ENCODE data around the gene CSRP3. TPM values are rescaled to one million over a fixed set of nuclear protein-coding genes. Genes with fewer than 3 reads are reported as not detected.

CSRP3 gene
- polyA plus RNA-seq, 1 donor = 0.67 TPM

DNA sequence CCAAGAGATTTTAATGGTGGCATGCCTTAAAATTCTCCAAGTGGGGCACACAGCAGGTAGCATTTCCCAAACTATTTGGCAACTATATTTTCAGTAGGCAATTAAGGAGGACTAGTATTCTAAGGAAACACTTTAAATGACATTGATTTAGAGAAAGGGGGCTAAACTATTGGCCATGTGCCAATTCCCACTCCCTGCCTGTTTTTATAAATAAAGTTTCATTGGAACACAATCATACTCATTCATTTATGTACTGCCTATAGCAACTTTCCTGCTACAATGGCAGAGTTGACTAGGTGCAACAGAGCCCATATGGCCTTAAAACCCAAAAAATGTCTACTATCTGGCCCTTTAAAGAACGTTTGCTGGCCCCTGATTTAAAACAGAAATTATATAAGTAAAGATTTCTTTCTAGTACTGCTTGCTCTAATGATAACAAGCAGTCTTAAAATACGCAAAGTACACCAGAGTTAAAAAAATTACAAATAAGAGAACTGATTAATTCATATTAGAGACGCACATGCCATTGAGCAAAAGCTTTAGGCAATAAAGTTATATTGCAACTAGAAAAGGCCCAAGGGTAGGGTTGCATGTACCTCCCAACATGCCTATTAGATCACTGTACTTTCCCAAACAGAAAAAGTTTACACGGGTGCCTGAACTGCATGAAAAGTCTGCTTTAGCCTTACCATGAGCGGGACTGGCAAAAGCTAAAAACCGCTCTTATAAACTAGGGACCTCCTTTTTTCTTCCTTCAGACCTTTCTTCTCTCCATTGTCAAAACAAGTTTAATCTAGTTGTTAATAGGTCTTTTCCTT is 24.8 kb upstream of the CSRP3 start:
- Histone ChIP-seq H3K27ac (ENCODE audit: low read length) (no peak overlapping the region), H3K9me3 (ENCODE audit: control insufficient read depth, low read depth, low read length) (peaks cover 4% of the 10 kb centered on the region), H3K4me1 (ENCODE audit: control insufficient read depth, insufficient read depth, low read length) (peaks cover 22% of the 10 kb centered on the region), H3K4me3 (ENCODE audit: low read length) (no peak overlapping the region), H3K27me3 (ENCODE audit: control insufficient read depth, insufficient read depth, low read length) (no peaks in the 10 kb centered on the region), H3K36me3 (ENCODE audit: control insufficient read depth, insufficient read depth, low read length) (peaks cover 28% of the 10 kb centered on the region)
- peak in 1 of 2 donors; percentile 11 for DNase-seq
- 80% methylated on average over 1 of the region's 6 CpGs for WGBS (ENCODE audit: insufficient coverage, low lambda C conversion rate)

DNA sequence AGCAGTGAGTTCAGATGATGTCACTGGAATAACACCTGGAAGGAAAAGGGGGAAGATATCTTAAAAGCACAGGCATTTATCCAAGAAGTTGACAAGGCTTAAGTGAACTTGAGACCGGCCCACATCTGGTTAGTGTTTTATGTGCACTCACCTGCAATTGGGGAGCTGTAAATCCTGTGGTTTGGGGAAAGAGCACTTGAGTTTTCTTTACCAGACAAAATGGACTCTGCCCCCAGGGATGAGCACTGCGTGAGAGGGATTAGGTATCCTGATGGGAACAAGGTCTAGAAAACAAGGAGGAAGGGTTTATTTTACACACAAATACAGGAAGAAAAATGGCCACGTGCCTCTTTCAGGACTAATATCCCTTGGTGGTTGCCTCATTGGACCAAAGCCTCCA is 23.8 kb upstream of the CSRP3 start:
- Histone ChIP-seq H3K4me1 (ENCODE audit: control insufficient read depth, insufficient read depth, low read length) (peaks cover 26% of the 10 kb centered on the region), H3K27me3 (ENCODE audit: control insufficient read depth, insufficient read depth, low read length) (no peaks in the 10 kb centered on the region), H3K36me3 (ENCODE audit: control insufficient read depth, insufficient read depth, low read length) (peaks cover 25% of the 10 kb centered on the region), H3K27ac (ENCODE audit: low read length) (no peak overlapping the region), H3K4me3 (ENCODE audit: low read length) (no peak overlapping the region), H3K9me3 (ENCODE audit: control insufficient read depth, low read depth, low read length) (peaks cover 4% of the 10 kb centered on the region)
- DNase-seq = peak in 1 of 2 donors; percentile 58
- WGBS (ENCODE audit: insufficient coverage, low lambda C conversion rate) = 20% methylated on average over 1 of the region's 3 CpGs

DNA sequence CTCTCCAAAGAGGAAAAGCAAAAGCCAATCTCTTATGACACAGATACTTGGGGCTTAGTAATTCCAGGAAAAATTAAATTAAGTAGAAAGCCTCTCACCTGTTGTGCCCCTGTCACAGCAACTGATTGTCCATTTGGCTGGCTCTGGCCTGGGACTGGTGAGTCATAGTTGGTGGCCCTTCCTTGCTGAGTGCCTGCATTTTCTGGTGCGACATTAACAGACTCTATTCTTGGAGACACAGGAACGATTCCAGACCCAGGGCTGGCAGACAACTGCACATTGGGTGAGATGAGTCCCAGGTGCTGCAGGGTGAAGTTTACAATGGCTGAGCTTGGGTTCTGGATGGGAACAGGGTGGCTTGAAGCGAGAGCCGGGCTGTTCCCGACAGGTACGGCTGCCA is 23.3 kb upstream of the CSRP3 start:
- Histone ChIP-seq H3K27ac (ENCODE audit: low read length) (no peak overlapping the region), H3K27me3 (ENCODE audit: control insufficient read depth, insufficient read depth, low read length) (no peaks in the 10 kb centered on the region), H3K9me3 (ENCODE audit: control insufficient read depth, low read depth, low read length) (peaks cover 4% of the 10 kb centered on the region), H3K36me3 (ENCODE audit: control insufficient read depth, insufficient read depth, low read length) (peaks cover 25% of the 10 kb centered on the region), H3K4me3 (ENCODE audit: low read length) (no peak overlapping the region), H3K4me1 (ENCODE audit: control insufficient read depth, insufficient read depth, low read length) (peaks cover 26% of the 10 kb centered on the region)
- DNase-seq = no peak
- WGBS (ENCODE audit: insufficient coverage, low lambda C conversion rate) = no CpG with 5 or more reads among the region's 6 CpGs

DNA sequence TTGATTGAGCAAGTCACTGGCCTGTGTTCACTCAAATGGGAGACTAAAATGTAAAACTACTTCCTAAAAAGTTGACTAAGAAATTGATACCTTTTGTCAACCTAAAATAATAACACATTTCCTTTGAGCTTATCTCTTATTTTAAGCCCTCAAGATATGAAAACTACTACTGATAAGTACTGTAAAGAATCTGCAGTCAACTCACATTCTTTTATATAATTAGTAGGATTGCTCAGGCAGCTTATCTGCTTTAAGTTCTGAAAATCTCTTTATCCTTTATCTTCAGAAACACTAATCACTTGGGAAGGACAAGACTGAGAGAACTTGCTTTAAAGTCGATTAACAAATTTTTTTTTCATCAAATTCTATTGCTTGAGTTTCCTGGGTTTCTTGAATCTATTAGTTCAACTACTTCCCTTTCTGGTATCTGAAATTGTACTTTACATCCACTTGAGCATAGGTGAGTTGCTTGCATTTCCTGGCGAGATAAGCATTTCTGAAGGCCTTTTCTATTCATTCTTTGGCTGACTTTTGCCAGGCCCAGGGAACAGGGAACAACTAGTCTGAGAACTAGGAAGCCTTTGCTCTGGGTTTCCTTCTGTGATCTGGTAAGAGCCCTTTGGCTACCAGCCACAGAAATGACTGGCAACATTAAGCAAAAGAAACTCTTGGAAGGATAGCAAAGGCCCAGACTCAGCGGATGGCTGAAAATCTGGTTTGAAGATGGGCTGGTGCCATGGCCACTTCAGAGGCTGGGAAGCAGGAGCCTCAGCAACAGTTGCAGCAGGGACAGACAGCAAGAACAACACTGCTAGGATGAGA is 19.3 kb upstream of the CSRP3 start:
- peak overlapping the region; percentile 58 for H3K27ac ChIP-seq (ENCODE audit: low read length)
- WGBS (ENCODE audit: insufficient coverage, low lambda C conversion rate) = 33% methylated on average over 1 of the region's 3 CpGs
- H3K9me3 ChIP-seq (ENCODE audit: control insufficient read depth, low read depth, low read length) = peaks cover 7% of the 10 kb centered on the region
- H3K4me1 ChIP-seq (ENCODE audit: control insufficient read depth, insufficient read depth, low read length) = peaks cover 28% of the 10 kb centered on the region
- DNase-seq = peak in 1 of 2 donors; percentile 62
- no peaks in the 10 kb centered on the region for H3K27me3 ChIP-seq (ENCODE audit: control insufficient read depth, insufficient read depth, low read length)
- H3K4me3 ChIP-seq (ENCODE audit: low read length) = no peak overlapping the region
- peaks cover 15% of the 10 kb centered on the region for H3K36me3 ChIP-seq (ENCODE audit: control insufficient read depth, insufficient read depth, low read length)

DNA sequence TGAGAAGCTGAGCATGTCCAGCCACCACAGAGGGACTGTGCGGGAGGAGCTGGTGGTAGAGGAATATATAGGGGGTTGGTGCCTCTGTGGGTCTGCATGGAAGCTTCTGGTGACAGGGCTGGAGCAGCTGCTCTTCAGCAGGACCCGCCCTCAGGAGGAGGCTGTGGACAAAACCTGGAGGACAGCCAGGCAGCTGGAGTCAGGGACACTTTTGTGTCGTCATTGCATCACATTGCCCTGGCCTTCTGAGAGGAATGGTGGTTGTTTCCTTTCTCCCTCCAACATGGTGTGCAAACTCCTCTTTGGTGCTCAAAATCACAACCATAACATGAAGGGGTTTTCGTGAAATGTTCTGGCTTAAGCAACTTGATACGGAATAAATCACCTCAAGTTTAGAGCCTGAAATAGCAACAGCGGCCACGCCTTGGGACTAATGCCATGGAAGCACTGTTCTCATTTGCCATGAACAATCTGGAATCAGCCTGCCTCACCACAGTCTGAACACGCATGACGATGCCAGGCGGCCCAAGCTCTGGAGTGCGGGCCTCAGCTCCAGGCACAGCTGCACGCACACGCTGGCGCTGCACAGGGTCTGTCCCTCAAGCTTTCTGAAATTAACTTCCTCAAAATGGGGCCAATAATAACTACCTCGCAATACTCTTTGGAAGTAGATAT is 17.1 kb upstream of the CSRP3 start:
- WGBS (ENCODE audit: insufficient coverage, low lambda C conversion rate) = no CpG with 5 or more reads among the region's 15 CpGs
- no peak overlapping the region for H3K4me3 ChIP-seq (ENCODE audit: low read length)
- H3K27me3 ChIP-seq (ENCODE audit: control insufficient read depth, insufficient read depth, low read length) = no peaks in the 10 kb centered on the region
- DNase-seq = peak in 1 of 2 donors; percentile 58
- H3K9me3 ChIP-seq (ENCODE audit: control insufficient read depth, low read depth, low read length) = peaks cover 7% of the 10 kb centered on the region
- H3K4me1 ChIP-seq (ENCODE audit: control insufficient read depth, insufficient read depth, low read length) = peaks cover 23% of the 10 kb centered on the region
- H3K36me3 ChIP-seq (ENCODE audit: control insufficient read depth, insufficient read depth, low read length) = peaks cover 4% of the 10 kb centered on the region
- H3K27ac ChIP-seq (ENCODE audit: low read length) = no peak overlapping the region

DNA sequence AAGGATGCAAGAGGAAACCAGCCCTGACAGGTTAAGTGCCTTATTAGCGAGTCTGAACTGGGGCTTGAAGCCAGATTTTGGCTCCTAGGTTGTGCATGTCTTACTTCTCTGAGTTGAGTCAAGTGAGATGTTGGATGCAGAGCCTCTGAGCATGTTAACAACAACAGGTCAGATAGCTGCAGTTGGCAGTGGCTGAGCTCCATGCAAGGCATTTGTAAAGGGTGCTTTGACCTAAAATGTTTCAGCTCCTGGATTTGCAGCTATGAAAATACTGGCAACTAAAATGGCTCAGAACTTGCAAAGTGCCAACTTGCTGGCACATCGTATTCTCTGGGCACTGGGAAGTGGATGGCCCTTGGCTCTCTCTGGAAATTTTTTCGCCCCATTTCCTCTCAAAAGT is 16.4 kb upstream of the CSRP3 start:
- H3K9me3 ChIP-seq (ENCODE audit: control insufficient read depth, low read depth, low read length) = peaks cover 7% of the 10 kb centered on the region
- WGBS (ENCODE audit: insufficient coverage, low lambda C conversion rate) = no CpG with 5 or more reads among the region's 3 CpGs
- no peaks in the 10 kb centered on the region for H3K36me3 ChIP-seq (ENCODE audit: control insufficient read depth, insufficient read depth, low read length)
- no peaks in the 10 kb centered on the region for H3K27me3 ChIP-seq (ENCODE audit: control insufficient read depth, insufficient read depth, low read length)
- peaks cover 23% of the 10 kb centered on the region for H3K4me1 ChIP-seq (ENCODE audit: control insufficient read depth, insufficient read depth, low read length)
- no peak overlapping the region for H3K4me3 ChIP-seq (ENCODE audit: low read length)
- DNase-seq = peak in 1 of 2 donors; percentile 5
- H3K27ac ChIP-seq (ENCODE audit: low read length) = no peak overlapping the region

DNA sequence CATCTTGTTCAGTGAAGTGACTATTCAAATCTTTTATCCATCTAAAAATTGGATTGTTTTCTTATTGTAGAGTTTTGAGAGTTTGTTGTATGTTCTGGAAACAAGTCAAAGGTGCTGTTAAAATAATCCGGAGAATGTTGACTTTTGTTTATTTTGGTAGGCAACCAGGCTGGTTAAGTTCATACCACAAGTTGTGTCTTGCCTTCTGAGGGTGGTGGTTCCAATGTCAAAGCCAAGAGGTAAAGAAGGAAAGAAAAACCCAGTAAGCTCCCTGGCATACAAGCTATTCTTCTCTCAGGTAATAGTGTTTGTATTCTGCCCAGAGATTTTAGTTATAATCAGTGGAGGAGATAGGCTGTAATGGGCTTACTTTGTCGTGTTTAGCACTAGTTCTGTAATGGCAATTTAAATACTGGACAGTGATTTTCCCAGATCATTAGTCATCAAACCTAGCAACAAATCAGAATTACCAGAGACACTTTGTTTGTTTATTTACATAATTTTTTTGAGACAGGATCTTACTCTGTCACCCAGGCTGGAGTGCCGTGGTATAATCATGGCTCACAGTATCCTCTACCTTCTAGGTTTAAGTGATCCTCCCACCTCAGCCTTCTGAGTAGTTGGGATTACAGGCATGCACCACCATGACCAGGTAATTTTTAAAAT is 15.1 kb upstream of the CSRP3 start:
- H3K36me3 ChIP-seq (ENCODE audit: control insufficient read depth, insufficient read depth, low read length) = no peaks in the 10 kb centered on the region
- peaks cover 3% of the 10 kb centered on the region for H3K9me3 ChIP-seq (ENCODE audit: control insufficient read depth, low read depth, low read length)
- WGBS (ENCODE audit: insufficient coverage, low lambda C conversion rate) = no CpG with 5 or more reads among the region's 3 CpGs
- H3K27ac ChIP-seq (ENCODE audit: low read length) = no peak overlapping the region
- H3K4me1 ChIP-seq (ENCODE audit: control insufficient read depth, insufficient read depth, low read length) = peaks cover 14% of the 10 kb centered on the region
- no peak overlapping the region for H3K4me3 ChIP-seq (ENCODE audit: low read length)
- DNase-seq = no peak
- no peaks in the 10 kb centered on the region for H3K27me3 ChIP-seq (ENCODE audit: control insufficient read depth, insufficient read depth, low read length)

DNA sequence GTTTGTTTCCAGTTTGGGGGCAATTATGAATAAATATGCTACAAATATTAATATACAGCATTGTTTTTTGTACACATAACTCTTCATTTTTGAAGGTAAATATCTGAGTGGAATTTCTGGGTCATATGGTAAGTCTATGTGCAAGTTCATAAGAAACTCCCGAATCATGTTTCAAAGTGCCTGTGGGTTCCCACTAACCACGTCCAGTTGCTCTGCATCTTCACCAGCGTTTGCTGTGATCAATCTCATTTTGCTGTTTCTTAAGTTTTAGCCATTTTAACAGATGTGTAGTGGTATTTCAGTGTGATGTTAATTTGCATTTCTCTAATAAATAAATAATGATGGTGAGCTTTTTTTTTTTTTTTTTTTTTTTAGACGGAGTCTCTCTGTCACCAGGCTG is 14.2 kb upstream of the CSRP3 start:
- H3K4me1 ChIP-seq (ENCODE audit: control insufficient read depth, insufficient read depth, low read length) = peaks cover 8% of the 10 kb centered on the region
- DNase-seq = no peak
- WGBS (ENCODE audit: insufficient coverage, low lambda C conversion rate) = no CpG with 5 or more reads among the region's 4 CpGs
- H3K27me3 ChIP-seq (ENCODE audit: control insufficient read depth, insufficient read depth, low read length) = no peaks in the 10 kb centered on the region
- H3K9me3 ChIP-seq (ENCODE audit: control insufficient read depth, low read depth, low read length) = peaks cover 3% of the 10 kb centered on the region
- no peaks in the 10 kb centered on the region for H3K36me3 ChIP-seq (ENCODE audit: control insufficient read depth, insufficient read depth, low read length)
- H3K4me3 ChIP-seq (ENCODE audit: low read length) = no peak overlapping the region
- H3K27ac ChIP-seq (ENCODE audit: low read length) = no peak overlapping the region

DNA sequence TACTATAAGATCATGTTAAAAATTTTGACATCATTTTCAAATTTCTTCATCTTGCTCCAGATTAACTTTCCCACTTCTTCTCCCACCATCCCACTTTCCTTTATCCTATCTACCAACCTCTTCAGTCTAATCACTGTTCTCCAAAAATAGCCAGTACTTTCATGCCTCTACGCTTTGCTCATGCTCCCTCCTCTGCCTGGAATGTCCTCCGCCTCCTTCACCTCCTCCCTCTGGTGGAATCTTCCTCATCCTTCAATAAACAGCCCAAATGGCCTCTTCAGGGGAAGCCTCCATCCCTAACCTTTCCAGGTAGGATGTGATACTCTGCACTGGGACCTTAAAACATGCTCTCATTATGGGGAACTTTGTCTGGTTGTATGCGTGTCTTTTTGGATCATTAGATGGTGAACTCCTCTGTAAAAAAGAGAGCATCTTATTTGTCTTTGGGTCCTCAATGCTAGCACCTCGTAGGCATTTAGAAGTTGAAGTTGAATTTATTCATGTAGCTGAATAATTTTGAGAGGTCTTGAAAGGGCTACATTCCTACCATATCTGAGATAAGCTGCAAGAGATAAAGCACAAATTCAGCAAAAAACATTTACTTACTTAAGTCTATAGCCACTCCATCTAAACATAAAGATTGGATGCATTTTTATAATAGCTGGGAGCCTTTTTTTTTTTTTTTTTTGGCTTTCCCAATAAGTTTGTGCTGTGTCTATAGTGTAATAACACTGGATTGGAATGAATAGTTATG is 8.0 kb upstream of the CSRP3 start:
- Histone ChIP-seq H3K36me3 (ENCODE audit: control insufficient read depth, insufficient read depth, low read length) (no peaks in the 10 kb centered on the region), H3K9me3 (ENCODE audit: control insufficient read depth, low read depth, low read length) (no peaks in the 10 kb centered on the region), H3K27ac (ENCODE audit: low read length) (no peak overlapping the region), H3K4me3 (ENCODE audit: low read length) (no peak overlapping the region), H3K27me3 (ENCODE audit: control insufficient read depth, insufficient read depth, low read length) (no peaks in the 10 kb centered on the region), H3K4me1 (ENCODE audit: control insufficient read depth, insufficient read depth, low read length) (no peaks in the 10 kb centered on the region)
- no peak for DNase-seq
- WGBS (ENCODE audit: insufficient coverage, low lambda C conversion rate) = 50% methylated on average over 2 of the region's 4 CpGs
